Measurements from ENCODE around the gene GGT5. TPM values are rescaled to one million over a fixed set of nuclear protein-coding genes. Genes with fewer than 3 reads are reported as not detected.
"Not testable (repeated sequence)": the region's sequence is repeated elsewhere in the genome, so short reads cannot be mapped to it uniquely, and the experiment has no call there.

The GGT5 gene
- total RNA-seq, 4 donors from 2014 or later: 8.8 to 29.9 (median 22.8) TPM

DNA sequence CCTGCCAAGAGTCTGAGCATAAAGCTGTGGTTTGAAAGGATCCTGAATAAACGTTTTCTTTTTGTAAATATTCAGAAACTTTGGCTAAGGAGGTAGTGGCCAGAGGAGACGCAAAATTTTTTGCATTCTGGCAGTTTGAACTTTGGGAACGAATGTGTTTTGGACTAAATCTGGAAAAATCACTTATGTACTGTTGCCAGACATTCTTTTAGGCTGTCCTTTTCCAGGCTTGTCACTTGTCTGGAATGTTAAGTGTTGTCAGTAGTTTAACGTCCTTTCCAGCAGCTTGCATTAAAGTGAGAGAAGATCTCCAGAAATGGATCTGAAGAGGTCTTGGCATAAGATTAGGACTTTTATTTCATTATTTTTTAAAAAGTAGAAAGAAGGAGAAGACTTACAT, 44.2 kb upstream of the GGT5 start:
- H3K27me3 ChIP-seq: no peaks in the 10 kb centered on the region
- peak overlapping the region; percentile 35 to 76 (median 68) for H3K27ac ChIP-seq
- peak; percentile 21 to 49 for ATAC-seq
- H3K36me3 ChIP-seq: no peaks in the 10 kb centered on the region
- no peaks in the 10 kb centered on the region for H3K9me3 ChIP-seq
- no peak for DNase-seq
- TF ChIP-seq POLR2A (IDR thresholded peaks at IDR 0.05): no peak
- TF ChIP-seq, protein P1, sequence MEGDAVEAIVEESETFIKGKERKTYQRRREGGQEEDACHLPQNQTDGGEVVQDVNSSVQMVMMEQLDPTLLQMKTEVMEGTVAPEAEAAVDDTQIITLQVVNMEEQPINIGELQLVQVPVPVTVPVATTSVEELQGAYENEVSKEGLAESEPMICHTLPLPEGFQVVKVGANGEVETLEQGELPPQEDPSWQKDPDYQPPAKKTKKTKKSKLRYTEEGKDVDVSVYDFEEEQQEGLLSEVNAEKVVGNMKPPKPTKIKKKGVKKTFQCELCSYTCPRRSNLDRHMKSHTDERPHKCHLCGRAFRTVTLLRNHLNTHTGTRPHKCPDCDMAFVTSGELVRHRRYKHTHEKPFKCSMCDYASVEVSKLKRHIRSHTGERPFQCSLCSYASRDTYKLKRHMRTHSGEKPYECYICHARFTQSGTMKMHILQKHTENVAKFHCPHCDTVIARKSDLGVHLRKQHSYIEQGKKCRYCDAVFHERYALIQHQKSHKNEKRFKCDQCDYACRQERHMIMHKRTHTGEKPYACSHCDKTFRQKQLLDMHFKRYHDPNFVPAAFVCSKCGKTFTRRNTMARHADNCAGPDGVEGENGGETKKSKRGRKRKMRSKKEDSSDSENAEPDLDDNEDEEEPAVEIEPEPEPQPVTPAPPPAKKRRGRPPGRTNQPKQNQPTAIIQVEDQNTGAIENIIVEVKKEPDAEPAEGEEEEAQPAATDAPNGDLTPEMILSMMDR (IDR thresholded peaks at IDR 0.05 in 4 of 5, conservative IDR thresholded peaks at IDR 0.05 in 1 of 5): no peak
- intact Hi-C loops (cut with DNase I; ENCODE audit: low total_unique reads) (no loop called here), in situ Hi-C loops (cut with MboI; ENCODE audit: low sequenced_read_pairs in 4 of 4) (no loop called here)
- peaks cover 74 to 75% of the 10 kb centered on the region in 2 donors for H3K4me1 ChIP-seq
- H3K4me3 ChIP-seq: no peak overlapping the region

DNA sequence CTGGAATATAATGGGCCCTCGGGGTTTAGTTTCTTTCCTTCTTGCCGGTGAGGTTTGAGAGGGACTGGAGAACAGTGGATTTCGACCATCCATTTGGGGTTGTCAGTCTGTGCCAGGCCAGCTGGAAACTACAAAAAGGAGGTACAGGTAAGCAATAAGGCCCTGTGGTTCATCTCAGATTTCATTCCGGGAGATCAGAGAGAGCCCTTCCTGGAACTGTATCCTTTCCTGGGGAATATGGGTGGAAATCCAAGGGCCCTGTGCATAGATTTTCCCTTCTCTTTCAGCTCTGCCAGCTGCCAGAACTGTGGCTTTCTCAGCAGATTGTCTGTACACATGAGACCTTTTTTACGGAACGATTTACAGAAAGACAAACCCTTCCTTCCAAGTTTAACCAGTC, 42.9 kb upstream of the GGT5 start:
- H3K9me3 ChIP-seq; in situ Hi-C loops (cut with MboI; ENCODE audit: low sequenced_read_pairs in 4 of 4); intact Hi-C loops (cut with DNase I; ENCODE audit: low total_unique reads); H3K27me3 ChIP-seq; DNase-seq; H3K4me3 ChIP-seq; H3K36me3 ChIP-seq: not testable (repeated sequence)
- Histone ChIP-seq H3K27ac (peak overlapping the region; percentile 35 to 76 (median 68)), H3K4me1 (peaks cover 70 to 79% of the 10 kb centered on the region in 2 donors)
- ATAC-seq: peak in 1 of 2 donors; percentile 9

DNA sequence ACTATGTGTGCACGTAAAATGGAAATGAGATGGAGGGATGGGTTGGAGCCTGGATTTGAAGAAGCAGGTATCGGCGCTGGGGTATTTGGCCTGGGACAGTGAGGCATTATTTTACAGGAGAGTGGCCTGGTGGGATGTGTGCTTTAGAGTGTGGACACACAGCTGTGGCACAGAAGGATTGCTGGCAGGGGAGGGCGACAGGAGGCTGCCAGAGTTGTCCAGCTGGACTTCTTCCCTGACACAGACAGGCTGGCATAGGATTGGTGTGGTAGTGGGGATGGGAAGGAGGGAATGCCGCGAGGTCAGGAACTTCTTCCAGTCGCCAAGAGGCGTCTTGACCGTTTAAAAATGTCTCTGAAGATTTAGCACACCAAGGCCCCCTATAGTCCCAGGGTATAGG, 42.3 kb upstream of the GGT5 start:
- in situ Hi-C loops (cut with MboI; ENCODE audit: low sequenced_read_pairs in 4 of 4): not testable (repeated sequence)

DNA sequence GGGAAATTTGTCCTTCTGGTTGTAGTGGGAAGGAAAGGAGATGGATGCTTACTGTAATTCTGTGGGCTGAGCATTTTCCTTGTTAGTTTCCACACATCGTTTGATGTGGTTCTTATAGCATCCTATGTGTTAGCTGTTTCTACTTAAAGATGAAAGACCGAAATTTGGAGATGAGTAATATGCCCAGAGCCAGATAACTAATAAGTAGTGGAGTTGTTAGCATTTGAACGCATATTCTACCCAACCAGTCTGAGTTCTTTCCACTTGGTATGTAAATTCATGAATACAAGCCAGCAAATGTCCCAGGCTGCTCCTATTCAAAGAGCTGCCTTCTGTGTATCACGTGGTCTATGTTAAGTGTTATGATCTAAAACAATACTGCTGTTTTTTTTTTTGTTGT, 40.4 kb upstream of the GGT5 start:
- H3K9me3 ChIP-seq: no peaks in the 10 kb centered on the region
- no peak for ATAC-seq
- no peak overlapping the region for H3K4me3 ChIP-seq
- peak overlapping the region in 1 of 4 donors; percentile 22 for H3K27ac ChIP-seq
- no peaks in the 10 kb centered on the region for H3K27me3 ChIP-seq
- intact Hi-C loops (cut with DNase I; ENCODE audit: low total_unique reads): no loop called here
- H3K36me3 ChIP-seq: no peaks in the 10 kb centered on the region
- H3K4me1 ChIP-seq: peaks cover 47 to 59% of the 10 kb centered on the region in 2 donors
- no peak for DNase-seq
- no peak for TF ChIP-seq POLR2A (IDR thresholded peaks at IDR 0.05)
- TF ChIP-seq, protein P1 (IDR thresholded peaks at IDR 0.05 in 4 of 5, conservative IDR thresholded peaks at IDR 0.05 in 1 of 5): no peak
- in situ Hi-C loops (cut with MboI; ENCODE audit: low sequenced_read_pairs in 4 of 4): no loop called here

More for the DNA sequence above, 42.3 kb upstream of the GGT5 start:
- ATAC-seq; H3K4me3 ChIP-seq; H3K9me3 ChIP-seq; DNase-seq; intact Hi-C loops (cut with DNase I; ENCODE audit: low total_unique reads); H3K36me3 ChIP-seq; H3K27me3 ChIP-seq: not testable (repeated sequence)
- Histone ChIP-seq H3K4me1 (peaks cover 67 to 77% of the 10 kb centered on the region in 2 donors), H3K27ac (peak overlapping the region; percentile 35 to 76 (median 68))

DNA sequence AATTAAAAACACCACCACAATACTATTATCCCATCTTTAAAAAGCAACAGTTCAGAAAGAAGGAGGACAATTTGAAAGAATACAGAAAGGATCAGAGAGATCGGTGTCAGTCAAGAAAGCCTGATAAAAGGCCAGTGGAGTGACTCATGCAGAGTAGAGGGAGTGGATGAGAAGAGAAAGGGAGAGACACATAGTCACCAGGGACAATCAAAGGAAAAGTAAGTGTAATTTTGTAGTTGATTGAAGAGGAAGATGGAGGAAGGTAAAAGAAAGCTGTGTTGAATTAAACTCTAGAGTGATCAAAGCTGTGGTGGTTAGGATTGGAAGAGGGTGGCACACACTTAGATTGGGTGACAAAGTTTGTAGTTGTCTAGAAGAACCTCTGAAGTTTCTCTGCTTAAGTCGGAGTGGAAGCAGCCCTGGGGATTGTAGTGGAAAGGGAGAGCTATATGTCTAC, 39.9 kb upstream of the GGT5 start:
- DNase-seq: no peak
- Histone ChIP-seq H3K9me3 (no peaks in the 10 kb centered on the region), H3K4me3 (no peak overlapping the region), H3K27me3 (no peaks in the 10 kb centered on the region), H3K27ac (no peak overlapping the region), H3K4me1 (peaks cover 43 to 56% of the 10 kb centered on the region in 2 donors), H3K36me3 (no peaks in the 10 kb centered on the region)
- TF ChIP-seq, protein P1 (IDR thresholded peaks at IDR 0.05 in 4 of 5, conservative IDR thresholded peaks at IDR 0.05 in 1 of 5): no peak
- no peak for TF ChIP-seq POLR2A (IDR thresholded peaks at IDR 0.05)
- no peak for ATAC-seq
- intact Hi-C loops (cut with DNase I; ENCODE audit: low total_unique reads): no loop called here
- in situ Hi-C loops (cut with MboI; ENCODE audit: low sequenced_read_pairs in 4 of 4): no loop called here

DNA sequence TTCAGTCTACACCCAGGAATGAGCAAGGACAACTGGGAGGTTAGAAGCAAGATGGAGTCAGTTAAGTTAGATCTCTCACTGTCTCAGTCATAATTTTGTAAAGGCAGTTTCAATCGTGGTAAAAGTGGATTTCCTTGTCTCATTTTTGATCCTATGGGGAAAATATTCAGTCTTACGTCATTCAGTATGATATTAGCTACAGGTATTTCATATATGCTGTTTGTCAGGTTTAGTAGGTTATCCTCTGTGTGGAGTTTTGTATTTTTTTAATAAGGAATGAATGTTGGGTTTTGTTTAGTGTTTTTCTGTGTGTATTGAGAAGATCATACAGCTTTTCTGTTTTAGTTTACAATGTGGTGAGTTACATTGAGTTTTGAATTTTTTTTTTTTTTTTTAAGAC, 37.5 kb upstream of the GGT5 start:
- ATAC-seq: no peak

DNA sequence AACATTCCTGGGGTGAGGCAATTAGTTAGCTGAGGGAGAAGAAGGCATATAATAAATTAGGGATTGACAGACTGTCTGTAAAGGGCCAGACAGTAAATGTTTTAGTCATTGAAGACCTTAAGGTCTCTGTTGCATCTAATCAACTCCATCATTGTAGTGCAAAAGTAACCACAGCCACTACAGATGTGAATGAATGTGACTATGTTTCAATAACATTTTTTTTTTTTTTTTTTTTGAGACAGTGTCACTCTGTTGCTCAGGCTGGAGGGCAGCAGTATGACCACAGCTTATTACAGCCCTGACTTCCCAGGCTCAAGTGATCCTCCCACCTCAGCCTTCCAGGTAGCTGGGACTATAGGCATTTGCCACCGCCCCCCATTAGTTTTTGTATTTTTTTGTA, 35.5 kb upstream of the GGT5 start:
- DNase-seq; H3K27me3 ChIP-seq; H3K36me3 ChIP-seq; H3K9me3 ChIP-seq; ATAC-seq; intact Hi-C loops (cut with DNase I; ENCODE audit: low total_unique reads); in situ Hi-C loops (cut with MboI; ENCODE audit: low sequenced_read_pairs in 4 of 4); H3K4me3 ChIP-seq; H3K27ac ChIP-seq: not testable (repeated sequence)
- peaks cover 3 to 21% of the 10 kb centered on the region in 2 donors for H3K4me1 ChIP-seq

More for the DNA sequence above, 37.5 kb upstream of the GGT5 start:
- DNase-seq: no peak
- Histone ChIP-seq H3K9me3 (no peaks in the 10 kb centered on the region), H3K4me1 (peaks cover 20 to 34% of the 10 kb centered on the region in 2 donors), H3K36me3 (no peaks in the 10 kb centered on the region), H3K4me3 (no peak overlapping the region), H3K27ac (no peak overlapping the region), H3K27me3 (no peaks in the 10 kb centered on the region)
- no peak for TF ChIP-seq POLR2A (IDR thresholded peaks at IDR 0.05)
- TF ChIP-seq, protein P1 (IDR thresholded peaks at IDR 0.05 in 4 of 5, conservative IDR thresholded peaks at IDR 0.05 in 1 of 5): no peak
- in situ Hi-C loops (cut with MboI; ENCODE audit: low sequenced_read_pairs in 4 of 4) (no loop called here), intact Hi-C loops (cut with DNase I; ENCODE audit: low total_unique reads) (no loop called here)

DNA sequence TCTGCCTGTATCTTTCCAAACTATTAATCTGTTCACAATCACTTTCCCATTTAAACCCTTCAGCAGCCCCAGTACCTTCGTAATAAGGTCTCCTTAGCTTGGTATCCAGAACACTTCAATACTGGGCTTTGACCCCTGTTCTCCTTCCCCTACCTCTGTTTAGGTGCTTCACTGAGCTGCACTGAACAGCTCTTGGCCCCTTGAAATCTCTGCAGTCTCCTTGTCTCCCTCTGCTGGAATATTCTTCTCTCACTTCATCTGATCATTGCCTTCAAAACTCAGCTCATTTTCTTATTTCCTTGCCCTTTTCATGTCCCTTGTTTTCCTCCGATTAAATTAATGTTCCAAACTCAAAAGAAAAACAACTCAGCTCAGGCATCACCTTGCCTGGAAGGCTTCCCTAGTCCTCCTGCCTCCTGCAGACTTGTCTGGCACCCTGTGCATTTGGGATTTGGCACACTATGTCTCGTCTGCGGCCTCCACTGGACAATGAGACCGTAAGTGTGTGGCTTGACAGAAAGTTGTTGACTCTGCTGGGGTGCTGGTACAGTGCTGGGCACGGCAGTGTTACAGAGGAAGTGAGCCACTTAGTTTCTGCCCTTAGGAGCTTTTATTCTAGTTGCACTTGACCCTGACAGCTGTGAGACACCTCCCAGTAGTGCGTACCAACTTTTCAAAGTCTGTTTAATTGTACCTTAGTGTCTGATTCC, 30.0 kb upstream of the GGT5 start:
- H3K9me3 ChIP-seq; intact Hi-C loops (cut with DNase I; ENCODE audit: low total_unique reads); H3K36me3 ChIP-seq; in situ Hi-C loops (cut with MboI; ENCODE audit: low sequenced_read_pairs in 4 of 4); H3K4me3 ChIP-seq; H3K27me3 ChIP-seq; DNase-seq; ATAC-seq: not testable (repeated sequence)
- H3K4me1 ChIP-seq: peaks cover 39 to 41% of the 10 kb centered on the region in 2 donors
- H3K27ac ChIP-seq: peak overlapping the region; percentile 42 to 62 (median 55)
